Esophagus (tissue), 2 donors: ENCODE results near the gene SLC16A2. TPM values are rescaled to one million over a fixed set of nuclear protein-coding genes. Genes with fewer than 3 reads are reported as not detected.

Source experiments
- H3K27ac ChIP-seq, 2 donors: one replicate each; pipeline ENCODE4 v1.5.1; 2013; ENCODE audit warnings: low read depth in 2 of 2, mild to moderate bottlenecking in 2 of 2, inconsistent platforms in 1 of 2, low read length in 1 of 2, moderate library complexity in 1 of 2
- H3K27me3 ChIP-seq, 2 donors: one replicate each; pipeline ENCODE4 v1.6.1; 2013; ENCODE audit warnings: low read length in 2 of 2, control low read depth in 1 of 2, mild to moderate bottlenecking in 1 of 2; ENCODE audit not compliant: insufficient read depth in 2 of 2, control insufficient read depth in 1 of 2
- H3K36me3 ChIP-seq, 2 donors: one replicate each; pipeline ENCODE4 v1.6.1; 2013; ENCODE audit warnings: low read length in 1 of 2; ENCODE audit not compliant: control insufficient read depth in 2 of 2, insufficient read depth in 2 of 2
- H3K4me1 ChIP-seq, 2 donors: one replicate each; pipeline ENCODE4 v1.6.1; 2013; ENCODE audit warnings: low read length in 1 of 2; ENCODE audit not compliant: control insufficient read depth in 2 of 2, insufficient read depth in 2 of 2
- H3K4me3 ChIP-seq, 2 donors: one replicate each; pipeline ENCODE4 v1.5.1; 2013; ENCODE audit warnings: low read length in 2 of 2, mild to moderate bottlenecking in 2 of 2, low read depth in 1 of 2, moderate library complexity in 1 of 2
- H3K9me3 ChIP-seq, 2 donors: one replicate each; pipeline ENCODE4 v1.6.1; 2013; ENCODE audit warnings: mild to moderate bottlenecking in 2 of 2, low read depth in 1 of 2, low read length in 1 of 2, moderate library complexity in 1 of 2; ENCODE audit not compliant: control insufficient read depth in 2 of 2, insufficient read depth in 1 of 2
- WGBS, 2 donors: extraction: QIAGEN DNeasy Blood & Tissue Kit; methylation state at CpG; one replicate each; pipeline ENCODE4 v1.1.7; 2013; 5-methylcytosine and 5-hydroxymethylcytosine counted together
- polyA plus RNA-seq, 2 donors: library from polyadenylated mRNA; stranded (reverse); fragments of 200-250 nt; gene quantifications; one replicate each; pipeline ENCODE4 v1.2.3, GENCODE V29; 2013
- donor health status: healthy with polysubstance abuse.
- donor health status: Bipolar disorder and iron deficiency.

The SLC16A2 gene
- polyA plus RNA-seq, result 1 to 10 TPM; 2.4 TPM

DNA sequence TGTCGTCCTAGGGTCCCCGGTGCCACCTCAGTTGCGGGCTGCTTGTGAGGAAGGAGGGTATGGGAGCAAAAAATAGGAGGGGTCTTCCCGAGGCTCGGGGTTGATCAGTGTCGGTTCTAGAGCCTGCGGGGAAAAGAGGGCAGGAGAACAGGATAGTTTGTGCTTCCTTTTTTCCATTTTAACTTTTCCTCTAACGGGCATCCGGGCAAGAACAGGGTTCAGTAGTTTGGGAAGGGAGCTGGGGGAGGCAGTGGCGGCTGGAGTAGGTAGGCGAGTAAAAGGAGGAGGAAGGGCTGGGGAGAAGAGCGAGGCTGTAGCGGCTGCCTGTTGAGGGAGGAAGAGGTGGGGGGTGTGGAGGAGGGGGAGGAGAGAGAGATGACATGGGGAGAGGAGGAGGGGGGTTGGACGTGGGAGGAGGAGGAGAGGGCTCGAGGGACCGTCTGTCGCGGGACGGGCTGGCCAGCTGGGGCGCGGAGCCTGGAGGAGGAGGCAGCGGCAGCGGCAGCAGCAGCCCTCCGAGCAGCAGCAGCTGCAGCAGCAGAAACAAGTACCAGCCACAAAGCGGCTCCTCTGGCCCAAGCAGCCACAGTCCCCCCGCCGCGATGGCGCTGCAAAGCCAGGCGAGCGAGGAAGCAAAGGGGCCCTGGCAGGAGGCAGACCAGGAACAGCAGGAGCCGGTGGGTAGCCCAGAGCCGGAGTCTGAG, at the start of gene SLC16A2:
Gene SLC16A2 (plus strand): TSS at position 458 of the 704 bp plus-strand sequence. CDS start 145 bp downstream, at position 603.
- Histone ChIP-seq H3K4me1 (no peaks in the 10 kb centered on the region), H3K27me3 (no peaks in the 10 kb centered on the region), H3K9me3 (no peaks in the 10 kb centered on the region), H3K4me3 (peak within 1 kb of the TSS; percentile 42 to 54), H3K27ac (peak within 1 kb of the TSS; percentile 76 to 89), H3K36me3 (no peaks in the 10 kb centered on the region)
- WGBS, 2 donors, result 1 to 25% methylated on average over 26 to 33 of the region's 33 CpGs

DNA sequence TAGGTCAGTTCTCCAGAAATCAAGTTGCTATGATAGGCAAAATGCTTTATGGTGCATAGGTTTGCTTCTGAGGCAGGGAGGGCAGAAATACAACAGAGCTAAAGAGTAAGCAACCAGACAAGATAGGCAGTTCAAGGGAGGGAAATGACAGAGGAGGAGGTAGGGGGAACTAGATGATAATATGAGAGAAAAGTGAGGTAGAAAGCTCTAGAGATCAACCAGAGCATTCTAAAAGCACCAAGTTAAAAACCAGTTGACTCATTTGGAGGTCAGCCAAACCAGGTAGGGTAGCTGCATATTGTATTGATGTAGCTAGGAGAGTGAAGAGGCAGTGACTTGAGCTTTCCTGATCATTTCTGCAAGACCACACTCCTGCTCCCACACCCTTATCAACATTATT, 49.0 kb upstream of the SLC16A2 start:
- H3K36me3 ChIP-seq, result no peaks in the 10 kb centered on the region
- H3K27me3 ChIP-seq, result no peaks in the 10 kb centered on the region
- H3K27ac ChIP-seq, result no peak overlapping the region
- no peaks in the 10 kb centered on the region for H3K9me3 ChIP-seq
- no peaks in the 10 kb centered on the region for H3K4me1 ChIP-seq
- H3K4me3 ChIP-seq, result no peak overlapping the region

DNA sequence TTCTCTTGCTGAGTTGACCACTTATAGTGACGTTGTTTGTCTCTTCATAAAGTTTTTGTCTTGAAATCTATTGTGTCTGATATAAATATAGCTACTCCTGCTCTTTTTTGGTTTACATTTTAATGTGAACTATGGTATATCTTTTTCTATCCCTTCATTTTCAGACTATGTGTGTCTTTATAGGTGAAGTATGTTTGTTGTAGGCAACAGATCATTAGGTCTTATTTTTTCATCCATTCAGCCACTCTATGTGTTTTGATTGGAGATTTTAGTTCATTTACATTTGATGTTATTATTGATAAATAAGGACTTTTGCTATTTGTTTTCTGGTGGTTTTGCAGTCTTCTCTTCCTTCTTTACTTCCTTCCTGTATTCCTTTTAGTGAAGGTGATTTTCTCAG, 44.0 kb upstream of the SLC16A2 start:
- Histone ChIP-seq H3K4me1 (no peaks in the 10 kb centered on the region), H3K27ac (no peak overlapping the region), H3K27me3 (no peaks in the 10 kb centered on the region), H3K36me3 (no peaks in the 10 kb centered on the region), H3K9me3 (no peaks in the 10 kb centered on the region), H3K4me3 (no peak overlapping the region)
- WGBS, 2 donors, result 34 to 71% methylated on average over 1 of the region's 1 CpG

DNA sequence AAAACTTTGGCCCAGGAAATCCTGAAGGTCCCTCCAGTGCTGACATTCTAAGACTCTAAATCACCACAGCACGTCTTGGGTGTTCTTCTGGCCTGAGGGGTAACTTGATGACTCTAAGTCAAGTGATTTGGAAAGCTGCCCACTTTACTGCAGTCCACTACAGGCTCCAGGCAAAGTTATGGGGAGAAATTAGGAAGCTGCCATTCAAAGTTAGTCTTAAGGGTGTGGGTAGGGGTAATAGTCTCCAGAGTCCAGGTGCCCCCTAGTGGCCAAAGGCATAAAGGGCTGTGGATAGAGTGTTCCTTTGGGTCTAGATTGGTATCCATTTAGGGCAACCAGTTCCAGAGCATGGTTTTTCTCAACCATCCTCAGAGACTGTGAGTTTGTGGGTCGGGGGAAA, 38.7 kb upstream of the SLC16A2 start:
- Histone ChIP-seq H3K27me3 (no peaks in the 10 kb centered on the region), H3K36me3 (no peaks in the 10 kb centered on the region), H3K27ac (no peak overlapping the region), H3K4me3 (no peak overlapping the region), H3K4me1 (no peaks in the 10 kb centered on the region), H3K9me3 (no peaks in the 10 kb centered on the region)
- WGBS, 2 donors, result 22 to 32% methylated on average over 2 of the region's 2 CpGs

DNA sequence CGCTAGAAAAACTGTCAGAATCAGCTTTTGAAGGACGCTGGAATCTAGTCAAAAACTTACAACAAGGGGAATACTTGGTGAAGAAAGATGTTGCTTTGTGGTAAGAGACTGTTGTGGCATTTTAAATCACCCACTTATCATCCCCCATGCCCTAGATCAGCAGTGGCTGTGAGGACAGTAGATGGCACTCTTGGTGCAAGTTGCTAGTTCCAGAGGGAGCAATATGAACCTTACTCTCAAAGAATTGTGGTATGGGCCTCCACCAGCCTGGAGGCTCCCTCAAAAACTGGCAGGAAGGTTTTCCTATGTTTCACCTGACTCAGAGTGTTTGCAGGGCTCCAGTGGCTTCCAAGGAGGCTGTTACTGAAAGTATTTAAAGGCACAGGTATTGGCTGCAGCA, 37.7 kb upstream of the SLC16A2 start:
- H3K27me3 ChIP-seq, result no peaks in the 10 kb centered on the region
- WGBS, 2 donors, result 41 to 56% methylated on average over 2 of the region's 2 CpGs

DNA sequence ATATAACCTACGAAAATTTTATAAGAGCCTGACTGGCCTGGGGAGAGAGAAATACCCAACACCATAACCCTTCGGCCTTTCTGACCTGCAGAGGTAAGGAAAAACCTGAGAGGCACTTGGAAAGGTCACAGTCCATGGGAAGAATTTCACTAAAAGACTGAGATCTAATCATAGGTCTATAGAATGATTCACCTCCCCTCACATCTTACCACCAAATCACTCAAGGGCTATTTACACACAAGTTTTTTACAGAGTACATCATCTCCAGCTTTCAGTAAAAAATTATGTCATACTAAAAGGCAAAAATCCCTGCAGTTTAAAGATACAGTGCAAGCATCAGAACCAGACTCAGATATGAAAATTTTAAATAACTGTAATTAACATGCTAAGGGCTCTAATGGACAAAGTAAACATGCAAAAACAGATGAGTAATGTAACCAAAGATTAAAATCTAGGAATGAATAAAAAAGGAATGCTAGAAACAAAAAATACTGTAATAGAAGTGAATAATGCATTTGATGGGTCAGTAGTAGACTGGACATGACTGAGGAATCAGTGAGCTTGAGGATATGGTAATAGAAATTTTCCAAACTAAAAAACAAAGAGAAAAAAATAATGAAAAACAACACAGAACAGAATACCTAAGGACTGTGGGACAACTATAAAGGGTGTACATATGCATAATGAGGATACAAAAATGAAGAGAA, 32.1 kb upstream of the SLC16A2 start:
- Histone ChIP-seq H3K27ac (no peak overlapping the region), H3K27me3 (no peaks in the 10 kb centered on the region), H3K4me1 (no peaks in the 10 kb centered on the region), H3K9me3 (no peaks in the 10 kb centered on the region), H3K4me3 (no peak overlapping the region), H3K36me3 (no peaks in the 10 kb centered on the region)
- 71 to 87% methylated on average over 2 of the region's 2 CpGs for WGBS, 2 donors

More for the DNA sequence above, 37.7 kb upstream of the SLC16A2 start:
- H3K36me3 ChIP-seq, result no peaks in the 10 kb centered on the region
- H3K4me3 ChIP-seq, result no peak overlapping the region
- no peaks in the 10 kb centered on the region for H3K9me3 ChIP-seq
- no peaks in the 10 kb centered on the region for H3K4me1 ChIP-seq
- H3K27ac ChIP-seq, result no peak overlapping the region

DNA sequence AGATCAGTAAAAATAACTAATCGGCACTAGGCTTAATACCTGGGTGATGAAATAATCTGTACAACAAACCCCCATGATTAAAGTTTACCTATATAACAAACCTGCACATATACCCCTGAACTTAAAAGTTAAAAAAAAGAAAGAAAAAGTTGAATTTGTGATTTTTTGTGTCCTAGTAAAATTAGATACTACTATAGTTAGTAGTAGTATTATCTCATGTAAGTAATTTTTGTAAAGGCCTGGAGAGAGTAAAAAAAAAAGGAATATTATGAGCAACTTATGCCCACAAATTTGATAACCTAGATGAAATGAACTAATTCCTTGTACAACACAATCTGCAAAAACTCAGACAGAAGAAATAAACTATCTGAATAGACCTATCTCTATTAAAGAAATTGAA, 25.7 kb upstream of the SLC16A2 start:
- no peak overlapping the region for H3K4me3 ChIP-seq
- no peaks in the 10 kb centered on the region for H3K36me3 ChIP-seq
- H3K9me3 ChIP-seq, result no peaks in the 10 kb centered on the region
- WGBS, 2 donors, result 88 to 92% methylated on average over 1 of the region's 1 CpG
- H3K27ac ChIP-seq, result no peak overlapping the region
- H3K27me3 ChIP-seq, result no peaks in the 10 kb centered on the region
- H3K4me1 ChIP-seq, result no peaks in the 10 kb centered on the region

DNA sequence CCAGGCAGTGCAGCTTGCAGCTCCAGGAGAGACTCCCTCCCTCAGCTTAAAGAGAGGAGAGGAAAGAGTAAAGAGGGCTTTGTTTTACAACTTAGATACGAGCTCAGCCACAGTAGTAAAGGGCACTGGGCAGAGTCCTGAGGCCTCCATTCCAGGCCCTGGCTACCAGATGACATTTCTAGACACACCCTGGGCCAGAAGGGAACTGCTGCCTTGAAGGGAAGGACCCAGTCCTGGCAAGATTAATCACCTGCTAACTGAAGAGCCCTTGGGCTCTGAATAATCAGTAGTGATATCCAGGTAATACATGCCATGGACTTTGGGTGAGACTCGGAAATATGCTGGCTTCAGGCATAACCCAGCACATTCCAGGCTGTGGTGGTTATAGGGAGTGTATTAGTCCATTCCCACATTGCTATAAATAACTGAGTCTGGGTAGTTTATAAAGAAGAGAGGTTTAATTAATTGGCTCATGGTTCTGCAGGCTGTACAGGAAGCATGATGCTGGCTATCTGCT, 15.3 kb upstream of the SLC16A2 start:
- peaks cover 0 to 2% of the 10 kb centered on the region in 2 donors for H3K27me3 ChIP-seq
- no peaks in the 10 kb centered on the region for H3K4me1 ChIP-seq
- no peak overlapping the region for H3K4me3 ChIP-seq
- no peaks in the 10 kb centered on the region for H3K9me3 ChIP-seq
- H3K27ac ChIP-seq, result no peak overlapping the region
- WGBS, 2 donors, result 58 to 72% methylated on average over 2 of the region's 2 CpGs
- no peaks in the 10 kb centered on the region for H3K36me3 ChIP-seq

DNA sequence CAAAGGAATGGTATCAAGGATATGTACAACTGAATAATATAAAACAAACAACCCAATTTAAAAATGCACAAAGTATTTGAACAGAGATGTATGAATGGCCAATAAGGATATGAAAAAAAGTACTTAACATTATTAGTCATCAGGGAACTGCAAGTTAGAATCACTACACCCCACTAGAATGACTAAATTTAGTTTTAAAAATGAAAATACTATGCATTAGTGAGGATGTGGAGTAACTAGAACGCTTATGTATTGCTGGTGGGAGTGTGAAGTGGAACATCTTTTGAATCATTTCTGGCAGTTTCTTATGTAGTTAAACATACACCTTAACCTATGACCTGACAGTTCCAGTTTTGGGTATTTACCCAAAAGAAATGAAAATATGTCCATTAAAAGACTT, 13.0 kb upstream of the SLC16A2 start:
- H3K9me3 ChIP-seq, result no peaks in the 10 kb centered on the region
- H3K4me1 ChIP-seq, result no peaks in the 10 kb centered on the region
- WGBS, 2 donors, result 69 to 89% methylated on average over 1 of the region's 1 CpG
- H3K36me3 ChIP-seq, result no peaks in the 10 kb centered on the region
- no peak overlapping the region for H3K27ac ChIP-seq
- H3K27me3 ChIP-seq, result peaks cover 0 to 2% of the 10 kb centered on the region in 2 donors
- no peak overlapping the region for H3K4me3 ChIP-seq

DNA sequence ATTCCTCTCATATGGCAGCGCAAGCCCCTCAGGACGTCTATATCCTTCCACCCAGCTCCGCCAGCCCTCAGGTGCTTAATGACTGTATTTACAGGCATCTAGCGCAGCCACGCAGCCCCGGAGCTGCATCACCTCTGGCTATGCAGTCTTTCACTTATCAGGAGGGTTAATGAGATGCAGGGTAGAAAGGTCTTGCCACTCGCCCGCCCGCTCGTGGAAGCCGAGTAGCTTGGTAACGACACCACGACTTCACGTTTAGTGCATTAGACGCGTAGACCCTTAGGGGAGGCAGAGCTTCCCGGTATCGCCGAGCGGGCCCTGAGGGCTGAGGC, 1.5 kb upstream of the SLC16A2 start:
- H3K9me3 ChIP-seq, result no peaks in the 10 kb centered on the region
- no peak overlapping the region for H3K27ac ChIP-seq
- no peaks in the 10 kb centered on the region for H3K27me3 ChIP-seq
- H3K4me3 ChIP-seq, result peak overlapping the region; percentile 42 to 49
- H3K36me3 ChIP-seq, result no peaks in the 10 kb centered on the region
- H3K4me1 ChIP-seq, result no peaks in the 10 kb centered on the region
- 3 to 37% methylated on average over 20 of the region's 20 CpGs for WGBS, 2 donors
